Thyroid gland (tissue), 4 donors: ENCODE results near the gene TXNDC15.

Source experiments
- POLR2A ChIP-seq, 2 donors: fragments of 450-650 bp; IDR thresholded peaks; one replicate each; pipeline ENCODE4 v1.6.1; 2017; ENCODE audit warnings: antibody characterized with exemption in 2 of 2, mild to moderate bottlenecking in 2 of 2, moderate library complexity in 1 of 2
- TF ChIP-seq, protein P1 (sequence below), 6 experiments: fragments of 200-600 bp in 3 of 6; fragments of 450-650 bp in 3 of 6; sonication (generic) in 3 of 6; IDR thresholded peaks; one replicate each; pipeline ENCODE4 v1.5.1; 2016 to 2019; ENCODE audit warnings: antibody characterized with exemption in 6 of 6, mild to moderate bottlenecking in 2 of 6, inconsistent platforms in 1 of 6, moderate library complexity in 1 of 6

DNA sequence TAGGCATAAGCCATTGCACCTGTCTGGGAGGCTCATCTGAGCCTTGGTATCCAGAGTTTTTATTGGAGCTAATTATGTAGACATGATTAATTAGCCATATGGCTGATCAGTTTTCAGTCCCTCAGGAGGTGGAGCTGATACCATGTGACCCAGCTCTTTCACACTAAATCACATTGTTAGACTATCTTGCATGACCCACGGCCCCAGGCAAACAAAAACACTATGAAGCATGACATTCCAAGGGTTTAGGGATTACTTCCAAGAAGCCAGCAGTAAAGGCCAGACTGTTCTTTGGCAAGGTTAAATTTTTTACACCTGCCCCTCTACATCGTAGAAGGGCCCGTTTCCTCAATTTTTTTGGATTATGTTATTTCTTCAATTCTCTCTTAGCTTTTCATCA is 33.4 kb upstream of the TXNDC15 start:
- TF ChIP-seq, protein P1, sequence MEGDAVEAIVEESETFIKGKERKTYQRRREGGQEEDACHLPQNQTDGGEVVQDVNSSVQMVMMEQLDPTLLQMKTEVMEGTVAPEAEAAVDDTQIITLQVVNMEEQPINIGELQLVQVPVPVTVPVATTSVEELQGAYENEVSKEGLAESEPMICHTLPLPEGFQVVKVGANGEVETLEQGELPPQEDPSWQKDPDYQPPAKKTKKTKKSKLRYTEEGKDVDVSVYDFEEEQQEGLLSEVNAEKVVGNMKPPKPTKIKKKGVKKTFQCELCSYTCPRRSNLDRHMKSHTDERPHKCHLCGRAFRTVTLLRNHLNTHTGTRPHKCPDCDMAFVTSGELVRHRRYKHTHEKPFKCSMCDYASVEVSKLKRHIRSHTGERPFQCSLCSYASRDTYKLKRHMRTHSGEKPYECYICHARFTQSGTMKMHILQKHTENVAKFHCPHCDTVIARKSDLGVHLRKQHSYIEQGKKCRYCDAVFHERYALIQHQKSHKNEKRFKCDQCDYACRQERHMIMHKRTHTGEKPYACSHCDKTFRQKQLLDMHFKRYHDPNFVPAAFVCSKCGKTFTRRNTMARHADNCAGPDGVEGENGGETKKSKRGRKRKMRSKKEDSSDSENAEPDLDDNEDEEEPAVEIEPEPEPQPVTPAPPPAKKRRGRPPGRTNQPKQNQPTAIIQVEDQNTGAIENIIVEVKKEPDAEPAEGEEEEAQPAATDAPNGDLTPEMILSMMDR (IDR thresholded peaks at IDR 0.05): no peak
- no peak for TF ChIP-seq POLR2A (IDR thresholded peaks at IDR 0.05)
